ENCODE measurements around the gene DNAI7. TPM values are rescaled to one million over a fixed set of nuclear protein-coding genes. Genes with fewer than 3 reads are reported as not detected.

Gene DNAI7
- total RNA-seq, 2 experiments from 2014 or later, result 0.10 TPM; not detected in 1

DNA sequence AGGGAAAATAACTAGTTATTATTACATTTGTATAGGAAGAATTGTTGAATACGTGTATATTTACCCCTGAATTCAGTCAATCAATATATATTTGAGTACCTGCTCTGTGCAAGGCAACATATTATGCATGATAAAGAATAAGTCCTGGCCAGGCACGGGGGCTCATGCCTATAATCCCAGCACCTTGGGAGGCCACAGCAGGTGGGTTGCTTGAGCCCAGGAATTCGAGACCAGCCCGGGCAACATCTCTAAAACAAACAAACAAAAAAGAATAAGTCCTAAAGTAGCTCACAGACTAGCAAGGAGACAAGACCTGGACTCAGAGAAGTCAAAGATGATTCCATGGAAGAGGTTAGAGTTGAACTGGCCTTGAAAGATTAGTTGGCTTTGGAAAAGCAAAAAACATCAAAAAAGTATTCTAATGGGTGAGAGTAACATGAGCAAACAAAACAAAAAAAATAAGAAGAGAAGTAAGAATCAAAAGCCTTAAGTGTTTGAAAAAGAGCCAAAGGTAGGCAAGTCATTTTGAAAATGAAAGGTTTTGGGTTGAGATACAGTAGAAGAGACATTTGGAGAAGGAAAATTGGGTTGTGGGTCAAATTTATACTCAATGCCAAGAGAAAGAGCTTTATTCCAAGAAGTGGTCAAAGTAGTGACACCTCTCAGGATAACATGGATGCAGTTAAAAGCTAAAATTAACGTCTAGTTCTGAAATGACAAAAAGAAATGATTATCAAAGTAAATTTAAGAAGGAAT is 130.9 kb downstream of the DNAI7 start:
- Mint-ChIP-seq H3K27ac (no peak overlapping the region), H3K4me1 (ENCODE audit: low read depth) (peaks cover 38% of the 10 kb centered on the region), H3K4me3 (no peak overlapping the region), H3K36me3 (peaks cover 34% of the 10 kb centered on the region), H3K27me3 (no peaks in the 10 kb centered on the region), H3K9me3 (no peaks in the 10 kb centered on the region)
- no peak for DNase-seq
- intact Hi-C loops (cut with micrococcal nuclease), result loop anchor here (1.0 kb wide), 1 partner anchor 10 kb away; no protein-coding TSS in a partner anchor
- ChIA-PET POLR2A (interaction anchor here (1.3 kb wide), 2 partner anchors 11 to 12 kb away, joined by 3 to 5 read pairs; no protein-coding TSS in a partner anchor), CTCF (interaction anchor here (0.9 kb wide), 1 partner anchor 177 kb away, joined by 3 read pairs; no protein-coding TSS in a partner anchor)

DNA sequence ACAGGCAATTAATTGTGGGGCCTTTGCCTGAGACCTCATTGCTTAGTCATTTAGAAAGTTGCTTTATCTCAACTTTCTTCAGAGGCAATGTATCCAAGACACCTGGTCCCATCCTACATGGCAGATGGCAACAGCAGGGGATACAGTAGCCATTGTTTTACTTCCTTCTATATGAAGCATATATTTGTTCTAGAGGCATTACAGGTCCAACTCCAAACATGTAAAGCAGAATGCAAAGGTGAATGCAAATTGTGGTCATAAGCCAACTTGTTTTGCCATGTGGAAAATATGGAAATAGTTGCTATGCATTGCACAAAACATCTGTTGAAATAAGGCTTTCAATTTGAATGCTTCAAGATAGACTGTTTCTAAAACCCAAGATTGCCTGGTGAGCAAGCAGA is 136.3 kb downstream of the DNAI7 start:
- POLR2A ChIA-PET, result no interaction called here
- no peak for DNase-seq
- H3K27ac Mint-ChIP-seq, result no peak overlapping the region
- no peak overlapping the region for H3K4me3 Mint-ChIP-seq
- H3K27me3 Mint-ChIP-seq, result no peaks in the 10 kb centered on the region
- peaks cover 54% of the 10 kb centered on the region for H3K4me1 Mint-ChIP-seq (ENCODE audit: low read depth)
- H3K36me3 Mint-ChIP-seq, result peaks cover 4% of the 10 kb centered on the region
- intact Hi-C loops (cut with micrococcal nuclease), result no loop called here
- CTCF ChIA-PET, result no interaction called here
- no peaks in the 10 kb centered on the region for H3K9me3 Mint-ChIP-seq

Other genes starting within 250 kb of the DNAI7 start
- gene BCAT1, start 246.1 kb downstream of the DNAI7 start, total RNA-seq, result 10 to 100 TPM; 17.6 to 20.4 TPM
- gene ETFRF1, start 77 bp upstream of the DNAI7 start, total RNA-seq, result 10 to 100 TPM in 1 of 2 experiments, 1 to 10 TPM in 1; 9.8 to 10.1 TPM
- gene KRAS, start 55.8 kb upstream of the DNAI7 start, total RNA-seq, result 10 to 100 TPM; 15.9 to 17.8 TPM